LNCaP clone FGC (cell line): Measurements from ENCODE around the gene SPTB.

Experiments
- DNase-seq: peaks from one replicate; pipeline ENCODE4 v3.0.0-alpha.2; 2011; ENCODE audit warnings: low read depth
- H3K4me3 ChIP-seq: 2 replicates; pipeline ENCODE4 v1.5.1; 2011; ENCODE audit warnings: mild to moderate bottlenecking, low read depth, low read length, control low read depth
- TF ChIP-seq, protein P1 (sequence below): IDR thresholded peaks from 2 replicates; pipeline ENCODE4 v1.5.1; 2012; ENCODE audit warnings: mild to moderate bottlenecking; ENCODE audit not compliant: control insufficient read depth, insufficient read depth; ENCODE audit errors: extremely low read depth

SPTB gene

DNA sequence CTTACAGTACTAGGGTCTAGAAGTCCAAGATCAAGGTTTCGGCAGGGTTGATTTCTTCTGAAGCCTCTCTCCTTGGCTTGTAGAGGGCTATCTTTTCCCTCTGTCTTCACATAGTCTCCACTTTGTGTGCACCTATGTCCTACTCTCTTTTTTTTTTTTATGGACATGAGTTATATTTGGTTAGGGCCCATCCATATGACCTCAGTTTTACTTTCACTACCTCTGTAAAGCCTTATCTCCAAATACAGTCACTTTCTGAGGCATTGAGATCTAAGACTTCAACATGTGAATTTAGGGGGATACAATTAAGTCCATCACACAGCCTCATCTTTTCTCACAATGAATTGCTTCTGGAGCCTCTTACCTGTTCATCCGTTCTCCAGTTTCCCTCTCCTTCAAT, 5.9 kb upstream of the SPTB start:
- TF ChIP-seq, protein P1, sequence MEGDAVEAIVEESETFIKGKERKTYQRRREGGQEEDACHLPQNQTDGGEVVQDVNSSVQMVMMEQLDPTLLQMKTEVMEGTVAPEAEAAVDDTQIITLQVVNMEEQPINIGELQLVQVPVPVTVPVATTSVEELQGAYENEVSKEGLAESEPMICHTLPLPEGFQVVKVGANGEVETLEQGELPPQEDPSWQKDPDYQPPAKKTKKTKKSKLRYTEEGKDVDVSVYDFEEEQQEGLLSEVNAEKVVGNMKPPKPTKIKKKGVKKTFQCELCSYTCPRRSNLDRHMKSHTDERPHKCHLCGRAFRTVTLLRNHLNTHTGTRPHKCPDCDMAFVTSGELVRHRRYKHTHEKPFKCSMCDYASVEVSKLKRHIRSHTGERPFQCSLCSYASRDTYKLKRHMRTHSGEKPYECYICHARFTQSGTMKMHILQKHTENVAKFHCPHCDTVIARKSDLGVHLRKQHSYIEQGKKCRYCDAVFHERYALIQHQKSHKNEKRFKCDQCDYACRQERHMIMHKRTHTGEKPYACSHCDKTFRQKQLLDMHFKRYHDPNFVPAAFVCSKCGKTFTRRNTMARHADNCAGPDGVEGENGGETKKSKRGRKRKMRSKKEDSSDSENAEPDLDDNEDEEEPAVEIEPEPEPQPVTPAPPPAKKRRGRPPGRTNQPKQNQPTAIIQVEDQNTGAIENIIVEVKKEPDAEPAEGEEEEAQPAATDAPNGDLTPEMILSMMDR = no peak
- no peak for DNase-seq
- no peak overlapping the region for H3K4me3 ChIP-seq

GRCh38 chr14:64880221-64881121, 764 bp upstream of the SPTB start:
- DNase-seq = no peak
- peak overlapping the region; percentile 50 for H3K4me3 ChIP-seq
- TF ChIP-seq, protein P1 = no peak

- peak overlapping the region; percentile 50 for H3K4me3 ChIP-seq
- DNase-seq = no peak
- TF ChIP-seq, protein P1 = no peak
These were observed 671 bp downstream of the SPTB start for GRCh38 chr14:64878837-64879634.

GRCh38 chr14:64877846-64878245, 1.9 kb downstream of the SPTB start:
- TF ChIP-seq, protein P1 = no peak
- no peak overlapping the region for H3K4me3 ChIP-seq
- DNase-seq = no peak

DNA sequence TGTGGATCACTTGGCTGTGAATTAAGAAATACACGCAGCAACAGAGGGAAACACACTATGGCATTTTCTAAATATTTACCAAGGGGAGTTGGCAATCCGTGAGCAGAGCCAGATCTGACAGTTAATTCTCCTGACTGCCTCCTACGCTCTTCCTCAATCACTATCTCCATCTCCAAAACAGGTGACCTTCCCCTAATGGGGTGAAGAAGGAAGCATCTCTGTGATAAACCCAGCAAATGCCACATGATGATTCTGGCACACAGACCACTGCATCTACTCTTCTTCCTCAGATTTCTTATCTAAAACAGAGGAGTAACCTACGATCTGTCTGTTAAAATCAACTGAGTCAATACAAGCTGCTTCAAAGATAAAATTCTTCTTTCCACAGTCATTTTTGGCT, 4.4 kb downstream of the SPTB start:
- H3K4me3 ChIP-seq = no peak overlapping the region
- TF ChIP-seq, protein P1 = no peak
- no peak for DNase-seq

DNA sequence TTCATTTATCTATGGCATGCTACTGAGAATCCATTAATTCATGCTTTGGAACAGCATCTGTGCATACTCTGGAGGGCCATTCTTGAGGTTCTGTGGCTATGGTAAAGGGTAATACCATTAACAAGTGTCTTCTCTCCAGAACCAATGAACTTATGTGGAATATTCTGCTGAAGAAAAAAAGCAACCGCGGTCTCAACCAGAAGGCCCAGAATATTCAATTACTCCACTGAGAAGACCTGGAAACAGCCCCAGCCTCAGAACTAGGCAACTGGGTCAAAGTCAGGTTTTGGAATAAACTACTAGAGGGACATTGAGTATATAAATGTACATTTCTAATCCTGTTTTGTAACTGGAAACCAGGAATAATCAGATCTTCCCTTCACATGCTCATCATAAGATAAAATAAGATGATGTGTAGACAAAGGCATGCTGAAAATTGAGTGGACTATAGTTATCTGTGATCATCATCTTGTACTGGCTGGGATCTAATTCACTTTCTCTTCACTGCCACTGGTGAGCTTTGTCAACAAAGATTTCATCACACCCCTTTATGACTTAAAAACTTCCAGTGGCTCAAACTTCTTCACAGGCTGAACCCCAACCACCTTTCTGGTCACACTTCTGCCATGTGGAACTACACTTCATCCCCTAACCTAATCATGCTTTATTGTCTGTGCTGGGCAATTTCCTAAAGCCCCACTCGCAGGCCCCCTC, 6.0 kb downstream of the SPTB start:
- H3K4me3 ChIP-seq = no peak overlapping the region
- no peak for DNase-seq
- TF ChIP-seq, protein P1 = no peak
